Spleen (tissue), 7 donors: ENCODE results near the gene FLRT1.

Experiments
- CTCF ChIP-seq, 11 experiments: fragments of 200-600 bp in 7 of 11; fragments of 450-650 bp in 4 of 11; sonication (generic) in 4 of 11; IDR thresholded peaks in 8 of 11; conservative IDR thresholded peaks in 3 of 11; 1 replicate in 7 of 11; 2 replicates in 4 of 11; pipeline versions ENCODE4 v1.4.0 to v1.8.0; 2016 to 2021; ENCODE audit warnings: antibody characterized with exemption in 11 of 11, inconsistent platforms in 4 of 11, mild to moderate bottlenecking in 1 of 11
- POLR2A ChIP-seq, 3 donors: fragments of 450-650 bp; IDR thresholded peaks; one replicate each; pipeline ENCODE4 v1.5.1; 2017; ENCODE audit warnings: antibody characterized with exemption in 3 of 3, mild to moderate bottlenecking in 1 of 3
- POLR2AphosphoS5 ChIP-seq, 3 donors: sonication (generic); formaldehyde crosslinking; IDR thresholded peaks; one replicate each; pipeline ENCODE4 v1.5.1; 2017; ENCODE audit warnings: antibody characterized with exemption in 3 of 3
- donor health status: DM: no; HTN: no; CAD: no; lungs with moderate emphysema.
- donor health status: DM: no; HTN: no; CAD: no.
- donor health status: DM: no; HTN: no; CAD: no.

- TF ChIP-seq CTCF (IDR thresholded peaks at IDR 0.05 in 8 of 11, conservative IDR thresholded peaks at IDR 0.05 in 3 of 11), result no peak
- TF ChIP-seq POLR2AphosphoS5 (IDR thresholded peaks at IDR 0.05), result no peak
- no peak for TF ChIP-seq POLR2A (IDR thresholded peaks at IDR 0.05)
Observed at GRCh38 chr11:64013141-64013896, 22.4 kb upstream of the FLRT1 start.
